ENCODE data around the gene COL8A2. TPM values are rescaled to one million over a fixed set of nuclear protein-coding genes. Genes with fewer than 3 reads are reported as not detected.

COL8A2 gene
- total and polyA plus RNA-seq, 2 donors (not counting 3 experiments of a cell fraction or from before 2014, with no cell fraction given): 1.2 to 1.3 TPM

GRCh38 chr1:36096500-36097432 lies 28.3 kb downstream of the COL8A2 start:
- CTCF ChIA-PET: interaction anchor here (0.6 to 13.8 kb wide), 14 partner anchors 8 to 354 kb away, joined by 3 to 233 read pairs (median 3); partner anchors contain the start of genes OSCP1 and TRAPPC3
- no peak overlapping the region for H3K27ac ChIP-seq (ENCODE audit: insufficient read depth, low read depth, low read length)
- intact Hi-C loops (cut with micrococcal nuclease) (no loop called here), dilution Hi-C loops (cut with MboI; ENCODE audit: extremely low pct_ligation_motif_present, low sequenced_read_pairs) (no loop called here)
- DNase-seq (ENCODE audit: low read depth, low spot score) (no peak), FAIRE-seq (no peak)
- H3K9ac ChIP-seq (replicated peaks; ENCODE audit: extremely low read depth, insufficient read depth, low read length): no peak overlapping the region
- no peaks in the 10 kb centered on the region for H4K20me1 ChIP-seq (replicated peaks; ENCODE audit: control insufficient read depth, extremely low read depth, insufficient read depth, low read length)
- H3K9me3 ChIP-seq (replicated peaks; ENCODE audit: control insufficient read depth, insufficient read depth, low read length): no peaks in the 10 kb centered on the region
- no peak overlapping the region for H3K4me2 ChIP-seq (ENCODE audit: insufficient read depth, low read length)
- H3K27me3 ChIP-seq (ENCODE audit: control insufficient read depth in 2 of 2, insufficient read depth in 2 of 2, low read length in 2 of 2): no peaks in the 10 kb centered on the region
- POLR2A ChIA-PET: interaction anchor here (0.7 kb wide), 1 partner anchor 304 kb away, joined by 3 read pairs; no protein-coding TSS in a partner anchor
- no peak overlapping the region for H2AFZ ChIP-seq (ENCODE audit: low read depth, low read length)
- no TSS peak for BruUV-seq (replicated peaks)
- TF ChIP-seq CTCF (IDR thresholded peaks at IDR 0.05; ENCODE audit: extremely low read depth in 1 of 2, insufficient read depth in 1 of 2, low read depth in 1 of 2, low read length in 2 of 2) (peak; percentile 21 to 32), EZH2 (IDR thresholded peaks at IDR 0.05; ENCODE audit: borderline replicate concordance, low read depth, low read length, severe bottlenecking) (no peak), POLR2AphosphoS5 (IDR thresholded peaks at IDR 0.05; ENCODE audit: insufficient read depth, low read depth, low read length) (no peak), MAX (IDR thresholded peaks at IDR 0.05; ENCODE audit: insufficient read depth, insufficient read length) (no peak), FOS (IDR thresholded peaks at IDR 0.05; ENCODE audit: borderline replicate concordance, insufficient read depth, low read length) (no peak), GATA2 (IDR thresholded peaks at IDR 0.05; ENCODE audit: insufficient read depth, insufficient read length, low read depth, low read length) (no peak), JUN (IDR thresholded peaks at IDR 0.05; ENCODE audit: borderline replicate concordance, insufficient read depth, insufficient read length, low read depth) (no peak), POLR2A (IDR thresholded peaks at IDR 0.05; ENCODE audit: low read depth, low read length) (no peak)
- peaks cover 16 to 30% of the 10 kb centered on the region in 2 experiments for H3K36me3 ChIP-seq (ENCODE audit: control insufficient read depth in 2 of 2, extremely low read depth in 1 of 2, insufficient read depth in 2 of 2, low read length in 2 of 2)
- H3K9me1 ChIP-seq (replicated peaks; ENCODE audit: control insufficient read depth, extremely low read depth, insufficient read depth, low read length): no peaks in the 10 kb centered on the region
- H3K4me3 ChIP-seq (replicated peaks in 1 of 3; ENCODE audit: insufficient read depth in 1 of 3, low read depth in 1 of 3, low read length in 3 of 3): no peak overlapping the region
- H3K4me1 ChIP-seq (ENCODE audit: control insufficient read depth, extremely low read depth, insufficient read depth, low read length): no peaks in the 10 kb centered on the region
- H3K79me2 ChIP-seq (ENCODE audit: control insufficient read depth, insufficient read depth, low read length): no peaks in the 10 kb centered on the region

Measured in endothelial cell of umbilical vein (primary cell).